Endometrial microvascular endothelial cells (primary cell): Measurements from ENCODE around the gene RRP1. TPM values are rescaled to one million over a fixed set of nuclear protein-coding genes. Genes with fewer than 3 reads are reported as not detected.

ENCODE experiments used
- in situ Hi-C: cut with HindIII; loops from 2 replicates; pipeline ENCODE4 v1.10.0; 2017; ENCODE audit warnings: low sequenced_read_pairs, low pct_unique_long_range_greater_than_20kb; ENCODE audit errors: inconsistent ontology term
- total RNA-seq: library from RNA; depleted of rRNA; stranded (reverse); fragments of >200 nt; gene quantifications from one replicate; pipeline ENCODE4 v1.2.3, GENCODE V29; 2015; ENCODE audit errors: inconsistent ontology term

Gene RRP1
- total RNA-seq, 1 donor from 2014 or later: 61.6 TPM

GRCh38 chr21:43771199-43771675 lies 18.1 kb upstream of the RRP1 start:
- in situ Hi-C loops: no loop called here

- in situ Hi-C loops: no loop called here
Observed at GRCh38 chr21:43771698-43772424, 17.5 kb upstream of the RRP1 start.

GRCh38 chr21:43772425-43772821 lies 17.0 kb upstream of the RRP1 start:
- in situ Hi-C loops: no loop called here

- in situ Hi-C loops: no loop called here
Observed at GRCh38 chr21:43774163-43774562, 15.2 kb upstream of the RRP1 start.

GRCh38 chr21:43775190-43775589 lies 14.2 kb upstream of the RRP1 start:
- in situ Hi-C loops: no loop called here

- in situ Hi-C loops: no loop called here
Observed at GRCh38 chr21:43775795-43776430, 13.5 kb upstream of the RRP1 start, which contains the start of gene CSTB. TSS of gene CSTB (minus strand) at chr21:43776308. CDS start at chr21:43776269, 39 bp downstream.

GRCh38 chr21:43777953-43778352 lies 11.4 kb upstream of the RRP1 start:
- in situ Hi-C loops: no loop called here

- in situ Hi-C loops: no loop called here
Observed at GRCh38 chr21:43778469-43779335, 10.7 kb upstream of the RRP1 start.

GRCh38 chr21:43779660-43780059 lies 9.7 kb upstream of the RRP1 start:
- in situ Hi-C loops: no loop called here

- in situ Hi-C loops: no loop called here
Observed at GRCh38 chr21:43781846-43782245, 7.5 kb upstream of the RRP1 start.

GRCh38 chr21:43782431-43783097 lies 6.8 kb upstream of the RRP1 start:
- in situ Hi-C loops: no loop called here

- in situ Hi-C loops: no loop called here
Observed at GRCh38 chr21:43783098-43783700, 6.2 kb upstream of the RRP1 start.

- in situ Hi-C loops: no loop called here
Observed at GRCh38 chr21:43785134-43785533, 4.2 kb upstream of the RRP1 start.

GRCh38 chr21:43786300-43786806 lies 3.0 kb upstream of the RRP1 start:
- in situ Hi-C loops: no loop called here

- in situ Hi-C loops: no loop called here
Observed at GRCh38 chr21:43786807-43787440, 2.5 kb upstream of the RRP1 start.

GRCh38 chr21:43790010-43790524 lies 690 bp downstream of the RRP1 start:
- in situ Hi-C loops: no loop called here

- in situ Hi-C loops: no loop called here
Observed at GRCh38 chr21:43792406-43792805, 3.0 kb downstream of the RRP1 start.

- in situ Hi-C loops: no loop called here
Observed at GRCh38 chr21:43793243-43793642, 3.9 kb downstream of the RRP1 start.
